Retinal pigment epithelial cell (primary cell): ENCODE measurements around the gene ATG5.

Experiments used
- DNase-seq: peaks from one replicate; pipeline ENCODE4 v3.0.0-alpha.2; 2010; ENCODE audit warnings: low read depth
- H3K4me3 ChIP-seq: 2 replicates; pipeline ENCODE4 v1.5.1; 2011; ENCODE audit warnings: mild to moderate bottlenecking, low read length, control low read depth, moderate library complexity
- TF ChIP-seq, protein P1 (sequence below): conservative IDR thresholded peaks from 2 replicates; pipeline ENCODE4 v1.5.1; 2011; ENCODE audit warnings: low read depth, low read length, control low read depth, inconsistent platforms

ATG5 gene

DNA sequence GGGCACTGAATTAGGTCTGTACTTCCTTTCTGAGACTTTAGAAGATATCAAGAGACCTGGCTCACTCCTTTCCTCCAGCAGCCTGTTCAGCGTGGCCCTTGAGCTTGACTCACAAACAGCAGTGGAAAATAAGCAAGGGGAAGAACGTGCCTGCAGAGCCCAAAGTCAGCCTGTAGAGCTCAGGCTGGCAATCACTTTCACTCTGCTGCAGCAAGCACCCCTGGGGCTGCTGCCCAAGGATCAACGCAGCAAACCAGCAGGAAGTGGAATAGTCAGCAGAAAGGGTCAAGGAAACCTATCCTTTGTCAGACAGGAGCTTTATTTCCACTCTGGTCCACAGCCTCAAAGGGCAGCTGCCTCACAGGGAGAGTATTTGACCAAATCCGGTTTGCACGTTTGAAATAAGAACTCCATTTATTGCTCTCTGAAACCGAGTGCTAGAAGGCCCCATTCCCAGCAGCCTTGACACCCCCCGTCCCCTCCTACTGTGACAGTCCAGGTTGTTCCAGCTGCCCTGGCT, 162.1 kb downstream of the ATG5 start:
- H3K4me3 ChIP-seq = no peak overlapping the region
- DNase-seq = no peak
- TF ChIP-seq, protein P1, sequence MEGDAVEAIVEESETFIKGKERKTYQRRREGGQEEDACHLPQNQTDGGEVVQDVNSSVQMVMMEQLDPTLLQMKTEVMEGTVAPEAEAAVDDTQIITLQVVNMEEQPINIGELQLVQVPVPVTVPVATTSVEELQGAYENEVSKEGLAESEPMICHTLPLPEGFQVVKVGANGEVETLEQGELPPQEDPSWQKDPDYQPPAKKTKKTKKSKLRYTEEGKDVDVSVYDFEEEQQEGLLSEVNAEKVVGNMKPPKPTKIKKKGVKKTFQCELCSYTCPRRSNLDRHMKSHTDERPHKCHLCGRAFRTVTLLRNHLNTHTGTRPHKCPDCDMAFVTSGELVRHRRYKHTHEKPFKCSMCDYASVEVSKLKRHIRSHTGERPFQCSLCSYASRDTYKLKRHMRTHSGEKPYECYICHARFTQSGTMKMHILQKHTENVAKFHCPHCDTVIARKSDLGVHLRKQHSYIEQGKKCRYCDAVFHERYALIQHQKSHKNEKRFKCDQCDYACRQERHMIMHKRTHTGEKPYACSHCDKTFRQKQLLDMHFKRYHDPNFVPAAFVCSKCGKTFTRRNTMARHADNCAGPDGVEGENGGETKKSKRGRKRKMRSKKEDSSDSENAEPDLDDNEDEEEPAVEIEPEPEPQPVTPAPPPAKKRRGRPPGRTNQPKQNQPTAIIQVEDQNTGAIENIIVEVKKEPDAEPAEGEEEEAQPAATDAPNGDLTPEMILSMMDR = peak; percentile 7

GRCh38 chr6:106162921-106163320, 162.6 kb downstream of the ATG5 start:
- no peak for DNase-seq
- TF ChIP-seq, protein P1 = no peak
- H3K4me3 ChIP-seq = no peak overlapping the region

DNA sequence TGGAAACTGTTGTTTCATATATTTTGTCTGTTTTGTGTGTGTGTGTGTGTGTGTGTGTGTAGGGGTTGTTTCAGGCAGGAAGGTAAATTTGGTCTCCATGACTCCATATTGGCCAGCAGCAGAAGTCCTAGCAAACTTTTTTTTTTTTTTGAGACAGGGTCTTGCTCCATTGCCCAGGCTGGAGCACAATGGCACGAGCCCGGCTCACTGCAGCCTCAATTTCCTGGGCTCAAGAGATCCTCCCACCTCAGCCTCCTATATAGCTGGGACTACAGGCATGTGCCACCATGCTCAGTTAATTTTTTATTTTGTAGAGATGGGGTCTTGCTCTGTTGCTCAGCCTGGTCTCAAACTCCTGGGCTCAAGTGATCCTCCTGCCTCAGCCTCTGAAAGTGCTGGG, 163.7 kb downstream of the ATG5 start:
- no peak for DNase-seq
- TF ChIP-seq, protein P1 = no peak
- H3K4me3 ChIP-seq = no peak overlapping the region

DNA sequence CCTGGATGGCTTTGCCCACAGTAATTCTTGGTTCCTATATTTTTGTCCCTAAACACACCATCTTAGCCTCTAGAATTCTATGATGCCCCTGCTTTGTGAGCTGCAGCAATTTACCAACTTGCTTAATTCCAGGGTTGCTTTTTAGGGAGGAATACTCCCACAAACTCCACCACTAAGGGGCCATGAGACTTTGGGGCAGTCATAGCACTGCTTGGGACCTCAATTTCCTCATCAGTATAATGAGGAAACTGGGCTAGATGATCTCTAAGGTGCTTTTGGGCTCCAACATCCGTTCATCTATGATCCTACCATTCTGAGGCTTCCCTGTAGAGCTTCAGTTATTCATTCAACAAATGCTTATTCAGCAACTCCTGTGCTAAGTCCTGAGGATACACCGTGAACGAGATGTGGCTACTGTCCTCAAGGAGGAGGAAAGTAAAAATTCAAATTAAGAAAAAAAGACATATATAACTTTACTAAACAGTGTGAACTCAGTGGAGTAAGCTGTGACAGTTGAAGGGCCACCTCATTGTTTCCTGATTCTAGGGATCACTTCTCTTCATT, 164.2 kb downstream of the ATG5 start:
- DNase-seq = no peak
- TF ChIP-seq, protein P1 = no peak
- H3K4me3 ChIP-seq = no peak overlapping the region

DNA sequence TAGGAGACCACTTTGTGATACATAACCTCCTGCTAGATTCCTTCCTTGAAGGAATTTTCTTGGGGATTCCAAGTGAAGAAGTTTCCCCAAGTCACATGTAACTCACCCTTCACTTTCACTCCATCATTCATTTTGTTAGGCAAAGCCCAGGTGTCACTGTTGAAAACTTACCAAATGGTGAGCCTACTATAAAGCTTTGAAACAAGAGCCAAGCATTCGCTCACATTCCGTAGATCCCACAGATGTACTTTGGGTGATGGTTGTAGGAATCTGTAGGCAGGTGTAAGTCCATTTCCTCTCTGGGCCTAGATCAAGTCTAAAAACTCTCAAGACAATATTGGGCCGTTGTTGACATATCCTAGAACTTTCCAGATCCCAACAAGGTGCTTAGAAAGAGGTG, 165.4 kb downstream of the ATG5 start:
- no peak for DNase-seq
- H3K4me3 ChIP-seq = no peak overlapping the region
- TF ChIP-seq, protein P1 = no peak

- no peak for DNase-seq
- TF ChIP-seq, protein P1 = no peak
- H3K4me3 ChIP-seq = no peak overlapping the region
These were observed 166.0 kb downstream of the ATG5 start for GRCh38 chr6:106159531-106159940.

DNA sequence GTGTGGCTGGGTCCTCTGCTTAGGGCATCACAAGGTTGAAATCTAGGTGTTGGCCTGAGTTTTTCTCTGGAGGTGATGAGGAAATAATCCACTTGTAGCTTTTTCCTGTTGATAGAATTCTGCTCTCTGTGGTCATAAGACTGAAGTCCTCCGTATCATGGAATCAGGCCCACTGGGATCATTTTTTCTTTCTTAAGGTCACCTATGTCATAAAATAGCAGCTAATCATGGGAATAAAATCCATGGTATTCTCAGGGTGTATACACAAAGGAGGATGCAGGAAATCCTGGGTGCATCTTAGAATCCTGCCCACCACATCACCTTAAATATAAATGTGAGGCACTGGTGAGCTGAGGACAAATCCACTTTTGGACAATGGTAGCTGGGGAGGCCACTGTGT, 166.7 kb downstream of the ATG5 start:
- TF ChIP-seq, protein P1 = no peak
- no peak overlapping the region for H3K4me3 ChIP-seq
- no peak for DNase-seq
